ENCODE results near the gene HBE1. TPM values are rescaled to one million over a fixed set of nuclear protein-coding genes. Genes with fewer than 3 reads are reported as not detected.

Gene HBE1
- total RNA-seq, 1 experiment from 2014 or later = not detected

- Histone ChIP-seq H4K20me1 (ENCODE audit: control insufficient read depth, insufficient read depth, insufficient read length) (no peaks in the 10 kb centered on the region), H2BK15ac (ENCODE audit: low read depth, low read length) (no peak overlapping the region), H2AK5ac (ENCODE audit: insufficient read length, low read length) (no peak overlapping the region), H3K4ac (ENCODE audit: low read depth, low read length) (no peak overlapping the region), H3K4me1 (ENCODE audit: insufficient read depth, low read length) (no peaks in the 10 kb centered on the region), H3K79me2 (ENCODE audit: insufficient read depth, low read length) (no peaks in the 10 kb centered on the region), H3K27ac (ENCODE audit: insufficient read length, low read depth, low read length) (no peak overlapping the region), H4K91ac (ENCODE audit: insufficient read length, low read depth, low read length) (no peak overlapping the region), H3K4me2 (ENCODE audit: insufficient read depth, insufficient read length, low read length) (no peak overlapping the region), H2BK20ac (ENCODE audit: low read depth, low read length, poor library complexity, severe bottlenecking) (no peak overlapping the region), H3K18ac (ENCODE audit: insufficient read length, low read depth, low read length) (no peak overlapping the region), H3K9me3 (ENCODE audit: control insufficient read depth, low read depth, low read length) (no peaks in the 10 kb centered on the region), H3K9ac (ENCODE audit: extremely low read depth, insufficient read length, low read length) (no peak overlapping the region), H3K23ac (ENCODE audit: insufficient read length, low read depth, low read length) (no peak overlapping the region), H2BK120ac (ENCODE audit: low read depth, low read length, poor library complexity, severe bottlenecking) (no peak overlapping the region), H2BK5ac (ENCODE audit: insufficient read length, low read length) (no peak overlapping the region), H3K56ac (ENCODE audit: insufficient read length, low read depth, low read length) (no peak overlapping the region), H3K27me3 (ENCODE audit: insufficient read depth, low read length) (no peaks in the 10 kb centered on the region), H2AFZ (ENCODE audit: low read length) (no peak overlapping the region), H3T11ph (ENCODE audit: low read length) (no peak overlapping the region), H3K79me1 (ENCODE audit: insufficient read depth, low read depth, low read length, poor library complexity, severe bottlenecking) (no peaks in the 10 kb centered on the region), H3K14ac (ENCODE audit: insufficient read depth, low read length) (no peak overlapping the region), H4K8ac (replicated peaks; ENCODE audit: insufficient read length, low read depth, low read length) (no peak overlapping the region), H2BK12ac (ENCODE audit: insufficient read length, low read depth, low read length) (no peak overlapping the region), H4K5ac (ENCODE audit: insufficient read length, low read depth, low read length) (no peak overlapping the region), H3K23me2 (ENCODE audit: insufficient read length, low read depth, low read length, poor library complexity, severe bottlenecking) (no peaks in the 10 kb centered on the region)
- WGBS (ENCODE audit: extremely low coverage, insufficient read length, low lambda C conversion rate) = no CpG with 5 or more reads among the region's 2 CpGs
- H3K4me1 Mint-ChIP-seq = no peaks in the 10 kb centered on the region
- no peak for TF ChIP-seq CTCF (conservative IDR thresholded peaks at IDR 0.05)
- H3K27ac Mint-ChIP-seq = no peak overlapping the region
- no peak for DNase-seq
- no peaks in the 10 kb centered on the region for H3K36me3 Mint-ChIP-seq (ENCODE audit: insufficient read depth in 1 of 3, low read depth in 3 of 3)
- H3K9me3 Mint-ChIP-seq = no peaks in the 10 kb centered on the region
- H3K4me3 Mint-ChIP-seq = no peak overlapping the region
- peaks cover 6% of the 10 kb centered on the region for H3K27me3 Mint-ChIP-seq (ENCODE audit: low read depth)
These were observed 36.9 kb downstream of the HBE1 start for GRCh38 chr11:5232821-5233220.

Measured in H9 (cell line).